Lung (tissue), 12 donors: ENCODE measurements around the gene PHACTR1. TPM values are rescaled to one million over a fixed set of nuclear protein-coding genes. Genes with fewer than 3 reads are reported as not detected.

Source experiments
- ATAC-seq: fragments of 200-7000 bp; cut with Tn5 transposase; one replicate; pipeline ENCODE4 v1.9.1; 2020; ENCODE audit warnings: moderate number of reproducible peaks; ENCODE audit not compliant: insufficient read depth, low FRiP score
- DNase-seq, 3 donors: peaks; one replicate each; pipeline ENCODE4 v3.0.0-alpha.2; 2013 to 2017
- H3K27ac ChIP-seq, 2 donors: one replicate each; pipeline ENCODE4 v1.5.1; 2013; ENCODE audit warnings: mild to moderate bottlenecking in 2 of 2, moderate library complexity in 2 of 2, control low read depth in 1 of 2, inconsistent platforms in 1 of 2, low read depth in 1 of 2, low read length in 1 of 2
- H3K27me3 ChIP-seq, 3 donors: one replicate each; pipeline ENCODE4 v1.5.1; 2013; ENCODE audit warnings: low read length in 2 of 3; ENCODE audit not compliant: control insufficient read depth in 3 of 3, insufficient read depth in 3 of 3
- H3K36me3 ChIP-seq, 4 donors: one replicate each; pipeline ENCODE4 v1.5.1; 2013; ENCODE audit warnings: low read length in 4 of 4, mild to moderate bottlenecking in 1 of 4, moderate library complexity in 1 of 4; ENCODE audit not compliant: control insufficient read depth in 4 of 4, insufficient read depth in 4 of 4
- H3K4me1 ChIP-seq, 5 donors: one replicate each; pipeline ENCODE4 v1.5.1; 2013; ENCODE audit warnings: low read length in 5 of 5, mild to moderate bottlenecking in 2 of 5, moderate library complexity in 1 of 5; ENCODE audit not compliant: control insufficient read depth in 5 of 5, insufficient read depth in 5 of 5
- H3K4me3 ChIP-seq: one replicate; pipeline ENCODE4 v1.5.1; 2013; ENCODE audit warnings: mild to moderate bottlenecking, control low read depth, moderate library complexity
- H3K9ac ChIP-seq, 2 donors: one replicate each; pipeline ENCODE4 v1.5.1; 2013; ENCODE audit warnings: low read length in 2 of 2, control low read depth in 1 of 2; ENCODE audit not compliant: insufficient read depth in 1 of 2
- H3K9me3 ChIP-seq, 4 donors: one replicate each; pipeline ENCODE4 v1.5.1; 2013; ENCODE audit warnings: low read length in 3 of 4, mild to moderate bottlenecking in 1 of 4, moderate library complexity in 1 of 4; ENCODE audit not compliant: control insufficient read depth in 4 of 4, insufficient read depth in 3 of 4
- WGBS, 2 donors: extraction: QIAGEN DNeasy Blood & Tissue Kit; methylation state at CpG; one replicate each; pipeline ENCODE4 v1.1.7; 2013; 5-methylcytosine and 5-hydroxymethylcytosine counted together
- polyA plus RNA-seq, 2 donors: library from polyadenylated mRNA; stranded (reverse); fragments of 200-250 nt; gene quantifications; one replicate each; pipeline ENCODE4 v1.2.1, GENCODE V29; 2013
- total RNA-seq, 2 donors: library from RNA; depleted of rRNA in 1 of 2; stranded (reverse); fragments of >200 nt in 1 of 2; gene quantifications; one replicate each; pipeline ENCODE4 v1.2.1, GENCODE V29; 2014 to 2021
- TF ChIP-seq, protein P1 (sequence below): IDR thresholded peaks from 2 replicates; pipeline ENCODE4 v1.5.1; 2012; ENCODE audit warnings: mild to moderate bottlenecking; ENCODE audit errors: control extremely low read depth, extremely low read depth
- donor health status: control.
- donor health status: control.
- donor health status: Bipolar disorder and iron deficiency.
- donor health status: healthy.
- donor health status: DM: yes; HTN: yes; CAD: no.

Gene PHACTR1
- total and polyA plus RNA-seq, 4 donors = 16.3 to 58.8 (median 41.9) TPM

DNA sequence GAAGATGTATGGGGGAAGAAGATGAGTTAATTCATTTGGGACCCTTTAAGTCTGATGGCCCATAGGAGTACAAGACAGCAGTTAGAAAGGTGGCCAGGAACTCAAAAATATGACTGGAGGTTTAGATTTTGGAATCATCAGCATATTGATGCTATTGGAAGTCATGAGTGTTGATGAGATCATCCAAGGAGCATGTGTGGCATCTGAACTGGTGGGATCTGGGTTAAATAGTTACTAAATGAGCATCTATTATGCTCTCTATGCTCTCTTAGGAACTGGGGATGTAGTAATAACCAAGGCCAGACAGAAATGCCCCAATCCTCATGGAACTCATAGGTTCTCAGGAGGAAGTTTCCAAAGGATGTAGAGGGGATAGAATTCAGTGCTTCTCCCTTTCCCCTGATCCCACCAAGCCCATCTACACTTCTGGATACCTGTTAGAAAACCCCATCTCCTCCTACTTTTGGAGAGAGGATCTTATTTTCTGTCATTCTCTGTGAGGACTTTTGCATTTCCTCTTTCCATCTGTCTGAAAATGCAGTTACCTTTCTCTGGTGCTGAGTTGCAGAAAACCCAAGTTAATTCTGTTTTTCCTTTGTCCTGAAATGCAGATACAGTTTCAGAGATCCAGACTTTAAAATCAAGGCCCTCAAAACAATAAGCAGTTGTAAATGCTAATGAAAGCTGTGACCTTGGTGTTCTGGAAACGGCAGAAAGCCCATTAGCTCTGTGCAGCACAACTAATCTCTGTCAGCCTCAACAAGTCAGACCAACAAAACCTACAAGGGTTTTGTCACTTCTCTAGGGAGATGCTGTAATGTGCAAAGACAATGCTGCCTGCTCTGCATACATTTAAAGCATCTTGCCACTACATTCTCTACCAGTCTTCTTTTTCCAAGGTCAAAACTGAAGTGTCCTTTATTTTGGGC, 546.0 kb downstream of the PHACTR1 start:
- Histone ChIP-seq H3K27ac (no peak overlapping the region), H3K36me3 (no peaks in the 10 kb centered on the region), H3K4me1 (peaks cover 0 to 6% (median 0%) of the 10 kb centered on the region in 5 donors), H3K27me3 (no peaks in the 10 kb centered on the region), H3K4me3 (no peak overlapping the region), H3K9me3 (peaks cover 0 to 2% (median 0%) of the 10 kb centered on the region in 4 donors), H3K9ac (no peak overlapping the region)
- WGBS, 2 donors = 48 to 56% methylated on average over 1 of the region's 1 CpG
- TF ChIP-seq, protein P1, sequence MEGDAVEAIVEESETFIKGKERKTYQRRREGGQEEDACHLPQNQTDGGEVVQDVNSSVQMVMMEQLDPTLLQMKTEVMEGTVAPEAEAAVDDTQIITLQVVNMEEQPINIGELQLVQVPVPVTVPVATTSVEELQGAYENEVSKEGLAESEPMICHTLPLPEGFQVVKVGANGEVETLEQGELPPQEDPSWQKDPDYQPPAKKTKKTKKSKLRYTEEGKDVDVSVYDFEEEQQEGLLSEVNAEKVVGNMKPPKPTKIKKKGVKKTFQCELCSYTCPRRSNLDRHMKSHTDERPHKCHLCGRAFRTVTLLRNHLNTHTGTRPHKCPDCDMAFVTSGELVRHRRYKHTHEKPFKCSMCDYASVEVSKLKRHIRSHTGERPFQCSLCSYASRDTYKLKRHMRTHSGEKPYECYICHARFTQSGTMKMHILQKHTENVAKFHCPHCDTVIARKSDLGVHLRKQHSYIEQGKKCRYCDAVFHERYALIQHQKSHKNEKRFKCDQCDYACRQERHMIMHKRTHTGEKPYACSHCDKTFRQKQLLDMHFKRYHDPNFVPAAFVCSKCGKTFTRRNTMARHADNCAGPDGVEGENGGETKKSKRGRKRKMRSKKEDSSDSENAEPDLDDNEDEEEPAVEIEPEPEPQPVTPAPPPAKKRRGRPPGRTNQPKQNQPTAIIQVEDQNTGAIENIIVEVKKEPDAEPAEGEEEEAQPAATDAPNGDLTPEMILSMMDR = no peak
- DNase-seq = no peak
- no peak for ATAC-seq

DNA sequence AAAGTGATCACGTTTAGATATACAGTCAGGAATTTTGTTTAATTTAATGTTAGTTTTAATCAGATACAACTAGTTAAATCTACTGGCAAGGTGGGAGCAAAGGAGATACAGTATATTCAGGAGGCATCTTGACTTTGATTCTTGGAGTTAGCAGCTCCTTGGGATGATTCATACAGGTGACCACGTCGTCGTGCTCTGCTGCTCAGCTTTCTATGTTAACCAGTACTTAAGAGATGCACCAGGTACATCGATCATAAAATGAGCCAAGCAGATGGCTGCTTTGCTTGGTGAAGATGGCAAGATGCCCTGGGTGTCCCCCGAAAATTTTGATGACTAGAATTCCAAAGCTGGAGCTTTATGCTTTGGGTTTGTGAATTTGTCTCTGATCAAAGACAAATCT, 547.1 kb downstream of the PHACTR1 start:
- no peaks in the 10 kb centered on the region for H3K27me3 ChIP-seq
- no peak overlapping the region for H3K9ac ChIP-seq
- DNase-seq (no peak), ATAC-seq (no peak)
- H3K27ac ChIP-seq = no peak overlapping the region
- 95 to 97% methylated on average over 6 of the region's 6 CpGs for WGBS, 2 donors
- H3K4me3 ChIP-seq = no peak overlapping the region
- peaks cover 0 to 5% (median 0%) of the 10 kb centered on the region in 5 donors for H3K4me1 ChIP-seq
- TF ChIP-seq, protein P1 = no peak
- H3K9me3 ChIP-seq = peaks cover 0 to 2% (median 0%) of the 10 kb centered on the region in 4 donors
- H3K36me3 ChIP-seq = no peaks in the 10 kb centered on the region

DNA sequence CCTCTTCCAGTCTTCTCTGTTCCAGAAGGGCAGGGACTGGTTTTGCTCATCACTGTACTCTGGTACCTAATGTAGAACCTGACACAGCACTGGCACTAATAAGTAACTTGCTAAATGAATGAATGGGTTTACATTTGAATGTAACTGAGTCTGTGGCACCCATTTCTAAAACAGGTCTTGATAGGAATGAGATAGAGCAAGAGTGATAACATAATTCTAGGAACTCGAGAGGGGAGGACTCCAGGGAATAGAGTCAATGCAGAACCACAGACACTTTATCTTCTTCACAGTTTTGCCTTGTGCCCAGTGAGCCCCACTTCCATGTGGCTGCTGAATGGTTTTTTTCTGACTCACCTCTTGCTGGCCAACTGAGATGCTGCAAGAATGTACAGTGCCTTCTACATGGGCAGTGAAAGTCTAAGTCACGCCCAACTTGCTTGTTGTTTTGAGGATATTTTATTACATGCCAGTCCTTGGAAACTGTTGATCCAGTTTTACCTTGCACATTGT, 550.6 kb downstream of the PHACTR1 start:
- Histone ChIP-seq H3K9ac (no peak overlapping the region), H3K4me1 (peaks cover 0 to 5% (median 0%) of the 10 kb centered on the region in 5 donors), H3K27me3 (no peaks in the 10 kb centered on the region), H3K9me3 (peaks cover 0 to 2% (median 0%) of the 10 kb centered on the region in 4 donors), H3K27ac (no peak overlapping the region), H3K4me3 (no peak overlapping the region), H3K36me3 (no peaks in the 10 kb centered on the region)
- no peak for ATAC-seq
- 89 to 98% methylated on average over 2 of the region's 2 CpGs for whole genome bisulfite sequencing, 2 donors
- TF ChIP-seq, protein P1 = no peak
- DNase-seq = no peak
